Pulmonary artery endothelial cell (primary cell): ENCODE measurements around the gene FBXO3. TPM values are rescaled to one million over a fixed set of nuclear protein-coding genes. Genes with fewer than 3 reads are reported as not detected.
"Not testable (repeated sequence)": the region's sequence is repeated elsewhere in the genome, so short reads cannot be mapped to it uniquely, and the experiment has no call there.

Experiments used
- DNase-seq: peaks from one replicate; pipeline ENCODE4 v3.0.0-alpha.2; 2011; ENCODE audit warnings: low read depth, low spot score
- total RNA-seq: library from RNA; depleted of rRNA; stranded (reverse); fragments of >200 nt; gene quantifications from 2 replicates; pipeline ENCODE4 v1.2.3, GENCODE V29; 2014

The FBXO3 gene
- total RNA-seq, 1 donor from 2014 or later, result 24.2 TPM

- not testable (repeated sequence) for DNase-seq
Observed at GRCh38 chr11:33729072-33729664, 45.2 kb downstream of the FBXO3 start.

- DNase-seq, result not testable (repeated sequence)
Observed at GRCh38 chr11:33727539-33727938, 46.8 kb downstream of the FBXO3 start.

- DNase-seq, result no peak
Observed at GRCh38 chr11:33725496-33725895, 48.8 kb downstream of the FBXO3 start.

- DNase-seq, result peak; percentile 90
Observed at GRCh38 chr11:33724644-33725035, 49.7 kb downstream of the FBXO3 start.

GRCh38 chr11:33723238-33723881 lies 51.0 kb downstream of the FBXO3 start:
- peak; percentile 94 for DNase-seq

- no peak for DNase-seq
Observed at GRCh38 chr11:33722590-33723234, 51.6 kb downstream of the FBXO3 start.

- no peak for DNase-seq
Observed at GRCh38 chr11:33721984-33722383, 52.3 kb downstream of the FBXO3 start.

- DNase-seq, result no peak
Observed at GRCh38 chr11:33721426-33721825, 52.9 kb downstream of the FBXO3 start.

- DNase-seq, result no peak
Observed at GRCh38 chr11:33719587-33719986, 54.7 kb downstream of the FBXO3 start.

GRCh38 chr11:33718440-33718839 lies 55.9 kb downstream of the FBXO3 start:
- no peak for DNase-seq

GRCh38 chr11:33716243-33716642 lies 58.1 kb downstream of the FBXO3 start:
- DNase-seq, result no peak

GRCh38 chr11:33713856-33714398 lies 60.4 kb downstream of the FBXO3 start:
- no peak for DNase-seq

GRCh38 chr11:33713151-33713855 lies 61.0 kb downstream of the FBXO3 start:
- DNase-seq, result no peak

- DNase-seq, result no peak
Observed at GRCh38 chr11:33712436-33712835, 61.9 kb downstream of the FBXO3 start.

- no peak for DNase-seq
Observed at GRCh38 chr11:33709466-33709865, 64.9 kb downstream of the FBXO3 start.

- DNase-seq, result no peak
Observed at GRCh38 chr11:33708985-33709384, 65.3 kb downstream of the FBXO3 start.

- DNase-seq, result not testable (repeated sequence)
Observed at GRCh38 chr11:33707831-33708230, 66.5 kb downstream of the FBXO3 start.

- DNase-seq, result no peak
Observed at GRCh38 chr11:33706966-33707365, 67.4 kb downstream of the FBXO3 start.

GRCh38 chr11:33706546-33706945 lies 67.8 kb downstream of the FBXO3 start:
- DNase-seq, result no peak

- DNase-seq, result no peak
Observed at GRCh38 chr11:33704240-33705002, 69.9 kb downstream of the FBXO3 start.

GRCh38 chr11:33703788-33704187 lies 70.5 kb downstream of the FBXO3 start:
- no peak for DNase-seq
